Activated CD4-positive, alpha-beta T cell treated with anti-CD3 and anti-CD28 coated beads, Interleukin-10, Interleukin-2, amounts not matched to agents 100 ng/mL and 50 ng/mL, durations not matched to agents 16 hours and 8 hours (primary cell): ENCODE results near the gene NSUN2.

Source experiments
- DNase-seq: peaks from one replicate; pipeline ENCODE4 v3.0.0-alpha.2; 2020

Gene NSUN2

DNA sequence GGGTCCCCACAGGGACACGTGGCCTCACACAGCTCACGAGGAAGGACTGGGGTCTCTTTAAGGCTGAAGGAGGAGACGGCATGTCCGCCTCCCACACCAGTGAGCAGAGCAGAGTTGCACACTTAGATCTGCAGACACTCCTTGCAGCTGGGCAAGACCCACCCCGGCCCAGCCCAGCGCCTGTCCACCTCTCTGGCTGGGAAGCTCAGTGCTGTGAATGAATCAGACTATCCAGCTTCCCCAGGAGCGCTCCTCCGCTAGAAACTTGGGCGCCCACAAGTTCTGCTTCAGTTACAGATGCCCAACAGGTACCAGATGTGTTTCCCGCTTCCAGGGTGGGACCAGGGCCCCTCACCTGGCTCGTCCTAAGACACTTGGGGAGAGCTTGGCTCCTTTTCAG, 78.9 kb downstream of the NSUN2 start:
- DNase-seq: no peak

DNA sequence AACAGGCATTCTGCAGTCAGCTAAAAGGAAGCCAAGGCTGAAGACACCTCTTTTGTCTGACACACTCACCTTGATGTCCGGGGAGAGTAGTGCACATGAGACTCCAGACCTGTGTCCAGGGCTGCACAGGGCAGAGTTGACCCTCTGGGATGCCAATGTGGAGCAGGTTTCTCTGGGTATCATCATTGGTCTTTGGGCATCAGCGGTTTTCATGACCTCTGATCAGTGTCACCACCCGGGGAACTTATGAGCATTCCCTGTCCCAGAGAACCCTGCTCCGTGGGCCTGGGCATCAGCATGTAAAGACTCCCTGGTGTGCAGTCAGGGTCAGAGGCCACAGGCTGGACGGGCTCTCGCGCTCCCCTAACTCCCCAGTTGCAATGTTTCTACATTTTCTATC, 80.2 kb downstream of the NSUN2 start:
- no peak for DNase-seq

DNA sequence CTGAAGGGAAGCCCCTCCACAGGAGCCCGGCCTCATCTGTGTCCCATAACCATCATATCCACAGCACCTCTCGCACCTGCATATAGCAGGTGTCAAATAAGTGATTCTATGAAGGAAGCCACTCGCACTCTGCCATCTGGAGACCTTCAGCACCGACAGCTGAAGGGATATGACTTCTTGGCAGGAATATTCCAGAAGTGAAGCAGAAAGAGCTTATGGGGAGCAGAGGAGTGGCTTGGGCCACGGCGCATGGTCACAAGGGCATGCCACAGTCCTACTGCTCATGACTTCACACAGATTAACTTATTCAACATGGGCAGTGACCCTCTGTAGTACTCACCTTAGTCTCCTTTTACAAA, 80.9 kb downstream of the NSUN2 start:
- no peak for DNase-seq

DNA sequence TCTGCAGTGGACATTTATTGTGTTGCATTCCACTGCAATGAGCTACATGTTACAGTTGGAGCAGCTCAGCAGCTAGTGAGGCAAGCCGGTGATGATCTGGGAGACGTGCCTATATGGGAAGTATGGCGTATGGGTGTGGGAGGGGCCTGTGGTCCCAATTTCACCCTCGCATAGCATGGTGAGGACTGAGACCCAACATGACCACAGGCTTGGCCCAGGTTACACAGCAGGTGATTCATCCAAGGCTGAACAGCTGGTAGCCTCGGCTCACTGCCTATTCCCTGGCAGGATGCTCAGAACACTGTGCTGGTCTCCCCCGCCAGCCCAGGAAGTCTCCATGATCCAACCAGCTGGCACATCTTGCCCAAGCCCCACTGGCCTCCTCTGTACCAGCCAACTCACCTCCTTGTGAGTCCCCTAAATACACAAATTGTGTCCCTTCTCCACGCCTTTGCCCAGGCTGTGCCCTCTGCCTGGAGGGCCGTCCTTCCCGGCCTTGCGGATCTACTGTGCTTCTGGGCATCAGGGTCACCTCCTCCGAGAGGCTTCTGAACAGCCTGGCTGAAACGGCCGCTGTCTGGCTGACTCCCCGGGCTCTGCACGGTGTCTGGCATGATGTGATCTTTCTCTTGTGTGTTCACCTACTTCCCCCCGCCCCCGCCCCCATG, 81.4 kb downstream of the NSUN2 start:
- no peak for DNase-seq

DNA sequence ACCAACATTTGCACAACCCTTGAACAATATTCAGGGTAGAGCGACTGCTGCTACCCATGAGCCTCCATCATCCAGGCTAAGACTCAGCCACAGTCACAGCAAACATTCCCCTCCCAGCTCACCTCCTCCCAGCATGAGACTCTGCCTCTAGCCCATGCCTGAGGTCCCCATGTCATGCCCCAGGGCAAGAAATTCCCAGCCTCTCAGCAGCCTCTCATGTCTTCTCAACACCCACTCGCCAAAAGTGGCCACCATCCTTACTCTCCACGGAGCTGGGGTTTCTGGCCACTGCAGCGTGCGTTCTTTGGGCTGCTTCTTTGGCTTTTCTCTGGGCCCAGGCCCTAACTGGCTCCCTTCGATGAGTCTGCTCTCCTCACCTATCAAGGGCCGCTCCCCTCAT, 82.2 kb downstream of the NSUN2 start:
- DNase-seq: no peak
